Measurements from ENCODE around the gene LIPF. TPM values are rescaled to one million over a fixed set of nuclear protein-coding genes. Genes with fewer than 3 reads are reported as not detected.

Gene LIPF
- total and polyA plus RNA-seq, 4 donors: not detected

GRCh38 chr10:88676283-88677060 is 12.2 kb downstream of the LIPF start:
- no peaks in the 10 kb centered on the region for H3K27me3 ChIP-seq (ENCODE audit: control insufficient read depth in 4 of 4, insufficient read depth in 4 of 4, low read length in 3 of 4)
- DNase-seq (ENCODE audit: low spot score): no peak
- no peak overlapping the region for H3K9ac ChIP-seq (ENCODE audit: low read depth in 1 of 2, low read length in 2 of 2)
- no peaks in the 10 kb centered on the region for H3K36me3 ChIP-seq (ENCODE audit: control insufficient read depth in 4 of 4, insufficient read depth in 3 of 4, low read depth in 1 of 4, low read length in 3 of 4)
- 64% methylated on average over 4 of the region's 4 CpGs for WGBS
- no peaks in the 10 kb centered on the region for H3K9me3 ChIP-seq (ENCODE audit: control insufficient read depth in 4 of 4, low read length in 3 of 4)
- H3K27ac ChIP-seq (ENCODE audit: low read depth in 1 of 2, low read length in 2 of 2): no peak overlapping the region
- no peaks in the 10 kb centered on the region for H3K4me1 ChIP-seq (ENCODE audit: control insufficient read depth in 4 of 4, insufficient read depth in 4 of 4, low read length in 3 of 4)
- TF ChIP-seq FOXA2 (IDR thresholded peaks at IDR 0.05) (no peak), HNF4A (conservative IDR thresholded peaks at IDR 0.05) (no peak), REST (IDR thresholded peaks at IDR 0.05) (no peak), ATF3 (IDR thresholded peaks at IDR 0.05) (no peak), CTCF (IDR thresholded peaks at IDR 0.05; ENCODE audit: low read depth, low read length, missing input control) (no peak), TAF1 (conservative IDR thresholded peaks at IDR 0.05) (no peak), RXRA (IDR thresholded peaks at IDR 0.05) (no peak), HNF4G (IDR thresholded peaks at IDR 0.05) (no peak)
- TF ChIP-seq, protein P1, sequence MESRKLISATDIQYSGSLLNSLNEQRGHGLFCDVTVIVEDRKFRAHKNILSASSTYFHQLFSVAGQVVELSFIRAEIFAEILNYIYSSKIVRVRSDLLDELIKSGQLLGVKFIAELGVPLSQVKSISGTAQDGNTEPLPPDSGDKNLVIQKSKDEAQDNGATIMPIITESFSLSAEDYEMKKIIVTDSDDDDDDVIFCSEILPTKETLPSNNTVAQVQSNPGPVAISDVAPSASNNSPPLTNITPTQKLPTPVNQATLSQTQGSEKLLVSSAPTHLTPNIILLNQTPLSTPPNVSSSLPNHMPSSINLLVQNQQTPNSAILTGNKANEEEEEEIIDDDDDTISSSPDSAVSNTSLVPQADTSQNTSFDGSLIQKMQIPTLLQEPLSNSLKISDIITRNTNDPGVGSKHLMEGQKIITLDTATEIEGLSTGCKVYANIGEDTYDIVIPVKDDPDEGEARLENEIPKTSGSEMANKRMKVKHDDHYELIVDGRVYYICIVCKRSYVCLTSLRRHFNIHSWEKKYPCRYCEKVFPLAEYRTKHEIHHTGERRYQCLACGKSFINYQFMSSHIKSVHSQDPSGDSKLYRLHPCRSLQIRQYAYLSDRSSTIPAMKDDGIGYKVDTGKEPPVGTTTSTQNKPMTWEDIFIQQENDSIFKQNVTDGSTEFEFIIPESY (IDR thresholded peaks at IDR 0.05): no peak
- no peak overlapping the region for H3K4me3 ChIP-seq (ENCODE audit: low read depth in 1 of 3, low read length in 3 of 3)

- H3K4me3 ChIP-seq (ENCODE audit: low read depth in 1 of 3, low read length in 3 of 3): no peak overlapping the region
- TF ChIP-seq FOXA2 (IDR thresholded peaks at IDR 0.05) (no peak), JUND (IDR thresholded peaks at IDR 0.05) (no peak), REST (IDR thresholded peaks at IDR 0.05) (no peak)
- peaks cover 0 to 4% (median 0%) of the 10 kb centered on the region in 4 donors for H3K27me3 ChIP-seq (ENCODE audit: control insufficient read depth in 4 of 4, insufficient read depth in 4 of 4, low read length in 3 of 4)
- no peaks in the 10 kb centered on the region for H3K36me3 ChIP-seq (ENCODE audit: control insufficient read depth in 4 of 4, insufficient read depth in 3 of 4, low read depth in 1 of 4, low read length in 3 of 4)
- H3K27ac ChIP-seq (ENCODE audit: low read depth in 1 of 2, low read length in 2 of 2): no peak overlapping the region
- no peaks in the 10 kb centered on the region for H3K4me1 ChIP-seq (ENCODE audit: control insufficient read depth in 4 of 4, insufficient read depth in 4 of 4, low read length in 3 of 4)
- no peak for DNase-seq (ENCODE audit: low spot score)
- H3K9ac ChIP-seq (ENCODE audit: low read depth in 1 of 2, low read length in 2 of 2): no peak overlapping the region
- WGBS: 89% methylated on average over 4 of the region's 4 CpGs
- no peaks in the 10 kb centered on the region for H3K9me3 ChIP-seq (ENCODE audit: control insufficient read depth in 4 of 4, low read length in 3 of 4)
Observed at GRCh38 chr10:88680958-88681357, 16.7 kb downstream of the LIPF start.
